Hematopoietic multipotent progenitor cell treated with erythropoietin and hydrocortisone succinate and interleukin-3 and kit ligand, for 8 days (in vitro differentiated cells): Measurements from ENCODE around the gene SLC2A4RG.

ENCODE experiments used
- DNase-seq: peaks from one replicate; pipeline ENCODE4 v3.0.0-alpha.2; 2015

The SLC2A4RG gene

DNA sequence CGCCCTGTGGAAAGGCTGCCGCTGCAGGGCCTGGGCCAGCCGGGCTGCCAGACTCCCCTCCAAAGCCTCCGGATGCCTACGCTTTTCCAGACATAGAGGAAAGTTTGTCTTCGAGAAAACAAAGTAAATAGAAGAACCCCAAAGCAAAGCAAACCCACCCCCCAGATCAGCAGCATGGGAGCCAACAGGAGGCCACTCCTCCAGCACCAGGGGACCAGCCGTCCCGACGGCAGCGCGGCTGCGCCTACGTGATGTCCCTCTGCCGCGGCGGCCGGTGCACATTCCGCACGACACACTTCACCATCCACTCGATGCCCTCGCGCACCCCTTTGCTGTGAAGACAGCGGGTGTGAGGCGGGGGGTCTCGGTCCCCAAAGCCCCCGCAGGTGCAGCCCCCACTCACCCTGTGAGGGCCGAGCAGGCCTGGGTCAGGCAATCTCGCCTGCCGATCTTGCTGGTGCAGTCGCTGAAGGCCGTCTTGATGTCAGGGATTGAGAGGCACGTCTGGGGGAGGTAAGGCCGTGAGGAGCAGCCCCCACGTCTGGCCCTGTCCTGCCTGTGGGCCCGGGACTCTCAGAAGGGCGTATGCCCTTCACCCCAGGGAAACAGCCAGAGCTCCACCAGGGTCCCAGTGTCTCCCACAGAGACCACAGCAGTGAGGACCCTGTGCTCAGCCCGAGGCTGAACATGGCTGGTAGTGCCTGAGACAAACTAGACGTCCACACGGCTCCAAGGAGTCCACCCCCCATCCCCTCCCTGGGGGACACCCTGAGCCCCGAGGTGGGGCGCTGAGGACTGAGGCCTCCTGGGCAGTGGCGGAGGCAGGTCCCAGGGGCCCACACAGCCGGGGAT is 39.2 kb upstream of the SLC2A4RG start:
- DNase-seq, result no peak

DNA sequence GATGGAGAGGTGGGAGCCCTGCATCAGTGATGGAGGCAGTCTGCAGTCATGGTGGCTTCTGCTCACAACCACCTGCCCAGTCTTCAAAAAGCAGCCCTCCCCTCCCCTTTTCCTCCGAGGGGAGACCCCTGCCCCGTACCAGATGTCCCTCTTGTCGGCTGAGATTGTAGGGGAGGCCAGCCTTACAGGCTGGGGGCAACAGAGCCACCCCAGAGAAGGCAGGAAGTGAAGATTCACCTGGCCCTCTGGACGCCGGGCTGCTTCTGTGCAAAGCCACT is 38.6 kb upstream of the SLC2A4RG start:
- DNase-seq, result no peak

DNA sequence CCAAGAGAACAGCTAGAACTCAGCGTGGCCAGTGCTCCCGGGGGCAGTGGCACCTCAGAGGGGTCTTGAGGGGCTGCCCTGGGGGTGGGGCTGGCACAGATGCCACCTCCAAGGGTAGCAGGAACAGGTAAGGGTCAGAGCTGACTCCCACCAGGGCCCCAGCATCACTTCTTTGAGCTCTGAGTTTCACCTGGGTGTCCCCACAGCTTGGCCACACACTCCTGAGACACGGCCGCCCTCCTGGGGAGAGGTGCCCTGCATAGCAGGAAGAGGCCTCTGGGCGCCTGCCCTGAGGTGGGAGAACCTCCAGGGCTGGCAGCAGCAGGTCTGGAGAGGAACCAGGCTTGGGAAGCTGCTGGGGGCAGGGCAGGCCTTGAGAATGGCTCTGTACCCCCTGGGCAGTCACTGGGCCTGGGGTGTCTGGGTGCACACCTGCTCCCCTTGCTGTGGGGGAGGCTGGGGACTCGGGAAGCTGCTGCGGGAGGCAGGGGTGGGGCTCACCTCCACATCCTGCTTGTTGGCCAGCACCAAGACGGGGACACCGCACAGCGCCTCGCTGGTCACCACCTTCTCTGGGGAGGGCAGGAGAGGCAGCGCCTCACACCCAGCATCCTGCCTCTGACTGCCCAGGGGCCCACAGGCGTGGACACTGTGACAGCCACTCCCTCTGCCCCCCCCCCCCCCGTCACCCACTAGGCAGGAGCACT is 38.1 kb upstream of the SLC2A4RG start:
- DNase-seq, result no peak

DNA sequence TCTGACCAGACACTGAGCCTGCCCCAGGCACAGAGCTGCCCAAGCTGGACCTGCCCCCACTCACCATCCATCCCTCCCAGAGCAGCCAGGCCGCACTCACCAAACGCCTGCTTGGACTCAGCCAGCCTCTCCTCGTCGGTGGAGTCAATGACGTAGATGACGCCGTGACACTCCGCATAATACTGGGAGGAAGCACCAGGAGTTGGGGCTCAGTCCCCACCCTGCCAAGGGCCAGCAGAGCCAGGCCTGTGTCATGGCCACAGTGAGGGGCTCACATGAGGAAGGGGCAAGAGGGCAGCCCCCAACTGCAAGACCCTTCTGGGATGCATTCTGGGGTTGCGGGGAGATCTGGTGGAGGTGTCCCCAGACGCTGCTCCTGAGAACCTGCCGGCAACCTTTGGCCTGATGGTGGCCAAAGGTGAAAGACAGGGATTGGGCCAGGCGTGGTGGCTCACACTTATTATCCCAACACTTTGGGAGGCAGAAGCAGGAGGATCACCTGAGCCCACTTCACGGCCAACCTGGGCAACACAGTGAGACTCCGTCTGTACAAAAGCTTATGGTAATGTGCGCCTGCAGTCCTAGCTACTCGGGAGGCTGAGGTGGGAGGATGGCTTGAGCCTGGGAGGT is 37.4 kb upstream of the SLC2A4RG start:
- DNase-seq, result no peak

DNA sequence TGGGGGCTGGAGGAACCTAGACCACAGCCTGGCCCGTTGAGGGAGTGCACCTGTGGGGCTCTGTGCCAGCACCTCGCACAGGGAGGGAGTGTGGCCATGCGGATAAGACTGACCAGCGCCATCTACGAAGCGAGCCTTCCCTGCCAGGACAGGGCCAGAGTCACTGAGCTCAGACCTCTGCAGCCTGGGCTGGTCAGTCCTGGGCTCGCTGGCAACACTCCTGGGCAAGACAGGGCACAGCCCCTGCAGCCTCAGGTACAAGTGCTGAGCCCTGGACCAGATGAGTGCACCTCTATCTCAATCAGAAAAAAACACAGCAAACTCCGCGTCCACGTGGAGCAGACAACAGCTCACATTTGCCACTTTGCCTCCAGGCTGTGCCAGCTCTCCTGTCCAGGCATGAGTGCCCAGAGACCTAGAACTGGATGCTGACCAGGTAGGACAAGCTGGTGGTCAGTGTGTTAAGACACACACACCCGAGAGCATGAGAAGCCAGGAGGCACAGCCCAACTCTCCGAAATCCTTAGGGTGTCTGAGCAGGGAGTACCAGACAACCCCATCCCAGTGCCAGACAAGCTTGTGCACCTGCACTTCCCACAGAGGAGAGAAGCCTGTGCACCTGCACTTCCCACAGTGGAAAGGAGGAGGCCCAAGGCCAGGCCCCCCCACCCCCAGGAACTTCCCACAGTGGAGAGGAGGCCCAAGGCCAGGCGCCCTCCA is 36.7 kb upstream of the SLC2A4RG start:
- no peak for DNase-seq

DNA sequence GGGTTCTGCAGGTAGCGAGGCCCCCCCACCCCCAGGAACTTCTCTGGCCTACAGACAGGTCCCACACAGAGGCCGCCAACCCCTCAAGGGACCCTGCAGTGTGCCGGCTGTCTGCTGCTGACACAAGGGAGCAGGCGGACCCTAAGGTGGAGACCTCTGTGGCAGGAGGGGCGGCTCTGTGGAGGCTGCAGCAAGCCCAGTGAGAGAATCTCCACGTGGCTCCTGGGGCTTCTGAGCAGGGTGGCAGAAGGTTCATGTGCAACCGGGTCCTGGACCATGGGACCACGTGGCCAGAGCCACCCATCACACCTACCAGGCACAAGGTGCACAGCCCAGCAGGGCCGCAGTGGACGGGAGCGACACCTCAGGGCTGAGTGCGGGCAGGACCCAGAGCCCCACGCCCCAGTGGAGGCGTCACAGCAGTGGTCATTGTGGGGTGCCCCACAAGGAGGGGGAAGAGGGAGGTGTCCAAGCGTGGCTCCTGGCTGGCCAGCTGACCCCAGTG is 36.1 kb upstream of the SLC2A4RG start:
- no peak for DNase-seq

DNA sequence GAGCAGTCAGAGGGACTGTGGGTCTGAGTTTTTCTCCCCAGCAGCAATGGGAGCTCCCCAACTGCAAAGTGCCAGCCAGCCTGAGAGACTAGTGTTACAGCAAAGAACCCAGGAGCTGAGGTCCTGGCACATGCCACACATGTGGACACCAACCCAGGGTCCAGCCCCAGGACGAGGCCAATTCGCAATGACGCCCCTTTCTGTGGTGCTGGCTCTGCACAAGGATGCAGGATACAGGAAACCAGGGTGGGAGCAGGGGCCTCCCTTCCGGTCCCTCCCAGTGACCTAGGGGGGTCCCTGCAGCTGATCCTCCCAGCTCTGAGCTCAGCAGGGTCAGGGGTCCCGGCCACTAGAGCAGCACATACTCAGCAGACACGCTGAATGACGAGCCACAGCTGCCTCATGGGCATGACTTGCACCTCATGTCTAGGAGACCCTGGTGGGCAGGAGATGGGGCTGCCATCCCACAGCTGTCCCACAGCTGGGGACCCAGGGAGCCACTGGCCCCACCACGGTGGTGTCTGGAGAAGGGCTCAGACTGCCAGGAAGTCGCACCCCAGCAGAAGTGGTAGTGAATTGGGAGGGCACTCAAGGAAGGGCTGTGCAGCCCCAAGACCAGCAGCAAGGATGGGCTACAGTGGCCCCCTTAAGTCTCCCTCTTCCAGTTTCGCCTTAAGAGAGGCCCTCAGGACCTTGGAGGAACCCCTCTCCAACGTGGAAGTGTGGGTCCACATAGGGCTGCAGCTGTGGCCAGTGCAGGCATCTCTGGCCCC is 35.4 kb upstream of the SLC2A4RG start:
- DNase-seq, result no peak

DNA sequence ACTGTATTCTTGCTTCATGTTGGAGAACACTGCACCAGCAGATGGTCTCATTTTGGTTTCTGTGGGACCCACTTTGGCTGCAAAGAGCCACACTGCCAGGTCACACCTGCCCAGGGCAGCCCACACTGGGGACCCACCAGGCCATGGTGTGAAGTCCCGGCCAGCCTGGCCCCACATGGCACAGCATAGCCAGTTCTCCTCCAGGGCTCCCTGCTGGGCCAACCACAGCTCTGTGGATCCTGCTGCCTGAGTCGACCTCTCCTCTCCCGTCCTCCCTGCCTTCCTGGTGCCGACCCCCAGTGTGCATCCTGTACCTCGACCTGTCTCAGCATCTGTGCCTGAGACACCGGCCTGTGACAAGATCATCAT is 34.8 kb upstream of the SLC2A4RG start:
- no peak for DNase-seq

DNA sequence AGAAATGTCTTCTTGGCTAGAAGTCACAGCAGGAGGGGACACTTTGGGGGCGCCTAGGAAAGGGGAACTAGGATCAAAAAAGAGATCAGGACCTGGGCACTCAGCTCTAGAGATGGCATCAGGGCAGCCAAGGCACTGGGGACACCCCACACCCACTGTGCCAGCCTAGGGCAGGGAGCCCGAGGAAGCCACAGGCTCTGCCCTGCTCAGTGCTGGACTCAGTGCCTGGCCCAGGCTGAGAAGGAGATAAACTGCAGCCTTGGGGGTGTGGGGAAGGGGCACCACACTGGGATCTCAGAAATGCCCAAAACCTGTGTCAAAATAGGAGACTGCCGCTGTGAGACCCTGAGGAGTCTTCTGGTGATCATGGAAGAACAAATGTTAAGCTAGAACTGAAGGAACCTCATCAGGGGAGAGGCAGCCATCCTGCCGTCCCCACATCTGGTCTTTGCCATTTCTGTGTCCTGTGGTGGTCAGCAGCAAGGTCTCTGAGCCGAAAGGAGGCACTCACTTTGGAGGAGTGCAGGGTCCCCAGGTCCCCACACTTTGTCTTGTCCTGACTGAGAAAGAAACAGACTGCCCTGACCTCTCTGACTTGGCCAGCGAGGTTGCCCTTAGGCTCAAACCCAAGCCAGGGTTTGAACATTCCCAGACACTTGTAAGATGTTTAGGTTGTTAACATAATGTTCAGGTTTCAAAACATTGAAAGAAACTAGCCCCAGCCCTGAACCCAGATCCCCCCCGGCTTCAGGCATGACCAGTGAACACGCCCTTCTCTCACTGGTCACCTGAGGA is 34.1 kb upstream of the SLC2A4RG start:
- DNase-seq, result no peak

DNA sequence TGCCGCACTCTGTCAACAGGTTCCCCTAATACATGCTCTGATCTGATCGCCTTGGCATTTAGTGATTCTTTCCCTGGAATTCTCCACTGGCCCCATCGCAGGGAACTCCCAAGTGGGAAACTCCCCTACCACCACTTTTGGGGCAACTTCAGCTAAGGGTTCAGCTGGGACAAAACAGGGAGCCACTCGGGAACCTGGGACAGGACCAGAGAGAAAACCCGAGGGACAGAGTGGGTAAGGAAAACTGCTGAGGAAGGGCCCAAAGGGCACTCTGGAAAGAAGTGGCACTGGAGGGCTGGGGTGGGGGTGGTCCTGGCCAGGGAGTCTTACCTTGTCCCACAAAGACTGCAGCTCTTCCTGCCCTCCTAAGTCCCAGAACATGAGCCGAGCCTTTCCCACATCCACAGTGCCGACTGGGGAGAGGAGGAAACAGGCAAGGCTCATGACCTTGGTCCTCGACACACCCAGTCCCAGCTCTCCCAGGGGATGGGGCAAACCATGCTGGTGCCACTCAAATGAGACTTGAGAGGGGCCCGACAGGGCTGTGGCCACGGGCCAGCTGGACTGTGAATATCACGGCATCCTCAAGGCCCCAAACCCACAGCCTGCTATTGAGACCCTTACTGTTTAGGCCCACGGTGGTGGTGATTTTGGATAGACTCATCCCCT is 33.4 kb upstream of the SLC2A4RG start:
- no peak for DNase-seq

DNA sequence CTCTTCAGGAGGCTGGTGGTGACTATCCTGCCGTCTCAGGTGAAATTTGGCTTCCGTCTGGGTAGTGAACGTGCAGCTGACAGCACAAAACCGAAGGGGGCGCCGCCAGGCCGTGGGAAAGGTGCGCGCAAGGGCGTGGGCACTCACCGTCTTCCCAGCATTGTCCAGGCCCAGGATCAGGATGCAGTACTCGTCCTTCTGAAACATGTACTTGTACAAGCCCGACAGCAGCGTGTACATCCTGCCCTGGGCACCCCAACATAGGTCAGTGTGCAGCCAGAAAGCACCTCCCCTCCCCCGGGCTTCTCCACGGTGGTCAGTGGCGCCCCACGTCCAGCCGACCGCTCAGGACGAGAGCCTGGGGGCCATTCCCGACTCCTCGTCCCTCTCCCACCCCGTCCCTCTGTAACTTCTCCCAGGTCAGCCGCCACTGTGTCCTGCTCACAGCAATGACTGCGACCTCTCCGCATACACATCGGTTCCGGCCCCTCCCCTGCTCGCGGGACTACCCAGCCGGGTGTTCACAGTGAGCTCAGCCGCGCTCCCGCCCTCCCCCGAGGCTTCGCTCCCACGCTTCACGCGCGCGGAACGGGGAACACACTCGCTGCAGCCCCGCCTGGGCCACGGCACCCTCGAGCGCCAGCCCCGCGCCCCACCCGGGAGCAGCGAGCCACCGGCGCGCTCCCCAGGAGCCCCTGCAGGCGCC is 32.6 kb upstream of the SLC2A4RG start:
- peak; percentile 56 for DNase-seq

DNA sequence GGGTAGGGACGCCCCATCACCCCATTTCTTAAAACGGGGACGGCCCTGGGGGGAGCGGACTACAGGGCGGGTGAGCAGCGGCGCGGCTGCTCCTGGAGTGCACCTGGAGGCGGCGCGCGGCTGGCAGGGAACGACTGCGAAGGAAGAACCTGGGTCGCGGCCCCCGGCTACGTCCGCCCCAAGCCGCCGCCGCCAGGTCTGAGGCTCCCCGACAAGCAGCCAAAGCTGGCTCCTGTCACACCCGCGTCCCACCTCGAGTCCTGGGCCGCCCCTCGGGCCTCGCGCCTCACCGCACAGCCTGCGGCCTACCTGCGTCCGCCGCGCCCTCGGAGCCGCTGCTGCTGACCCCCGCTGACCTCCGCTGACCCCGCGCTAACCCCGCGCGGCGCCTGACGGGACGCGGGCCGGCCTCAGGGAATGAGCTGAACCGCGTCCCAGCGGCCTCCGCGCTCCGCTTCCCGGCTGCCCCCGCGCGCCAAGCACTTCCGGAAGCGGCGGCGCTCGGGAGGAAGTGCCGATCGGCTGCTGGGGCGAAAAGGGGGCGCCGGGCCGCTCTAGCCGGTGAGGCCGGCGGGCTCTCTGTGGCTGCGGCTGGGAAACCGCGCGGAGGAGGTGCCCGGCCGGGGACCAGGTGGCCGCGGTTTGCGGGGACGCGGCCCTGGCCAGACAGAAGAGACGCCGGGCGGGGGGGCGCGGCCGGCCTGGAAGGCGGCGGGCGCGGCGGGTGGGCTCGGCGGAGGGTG is 31.8 kb upstream of the SLC2A4RG start, which contains the start of the genes ARFRP1 and ZGPAT:
TSS of gene ARFRP1 (minus strand) at position 419 of the 743 bp plus-strand sequence. CDS start 885 bp downstream, outside the sequence.
TSS of gene ZGPAT (plus strand) at position 482 of the 743 bp plus-strand sequence. CDS start 542 bp downstream, outside the sequence.
- peak; percentile 85 for DNase-seq

DNA sequence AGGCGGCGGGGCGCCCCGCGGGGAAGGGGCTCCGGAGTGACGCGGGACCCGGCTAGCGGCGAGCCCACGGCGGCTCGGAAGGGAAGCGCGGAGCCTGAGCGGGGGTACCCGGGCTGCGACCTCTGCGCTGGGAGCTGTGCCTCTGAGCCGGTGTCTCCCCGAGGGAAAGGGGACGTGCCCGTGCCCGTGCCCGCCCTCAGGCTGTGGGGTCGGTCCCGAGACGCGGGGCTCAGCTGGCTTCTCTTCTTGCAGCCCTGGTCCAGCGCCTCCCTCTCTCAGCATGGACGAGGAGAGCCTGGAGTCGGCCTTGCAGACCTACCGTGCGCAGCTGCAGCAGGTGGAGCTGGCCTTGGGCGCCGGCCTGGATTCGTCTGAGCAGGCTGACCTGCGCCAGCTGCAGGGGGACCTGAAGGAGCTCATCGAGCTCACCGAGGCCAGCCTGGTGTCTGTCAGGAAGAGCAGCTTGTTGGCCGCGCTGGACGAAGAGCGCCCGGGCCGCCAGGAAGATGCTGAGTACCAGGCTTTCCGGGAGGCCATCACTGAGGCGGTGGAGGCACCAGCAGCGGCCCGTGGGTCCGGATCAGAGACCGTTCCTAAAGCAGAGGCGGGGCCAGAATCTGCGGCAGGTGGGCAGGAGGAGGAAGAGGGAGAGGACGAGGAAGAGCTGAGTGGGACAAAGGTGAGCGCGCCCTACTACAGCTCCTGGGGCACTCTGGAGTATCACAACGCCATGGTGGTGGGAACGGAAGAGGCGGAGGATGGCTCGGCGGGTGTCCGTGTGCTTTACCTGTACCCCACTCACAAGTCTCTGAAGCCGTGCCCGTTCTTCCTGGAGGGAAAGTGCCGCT is 31.1 kb upstream of the SLC2A4RG start:
- DNase-seq, result no peak

DNA sequence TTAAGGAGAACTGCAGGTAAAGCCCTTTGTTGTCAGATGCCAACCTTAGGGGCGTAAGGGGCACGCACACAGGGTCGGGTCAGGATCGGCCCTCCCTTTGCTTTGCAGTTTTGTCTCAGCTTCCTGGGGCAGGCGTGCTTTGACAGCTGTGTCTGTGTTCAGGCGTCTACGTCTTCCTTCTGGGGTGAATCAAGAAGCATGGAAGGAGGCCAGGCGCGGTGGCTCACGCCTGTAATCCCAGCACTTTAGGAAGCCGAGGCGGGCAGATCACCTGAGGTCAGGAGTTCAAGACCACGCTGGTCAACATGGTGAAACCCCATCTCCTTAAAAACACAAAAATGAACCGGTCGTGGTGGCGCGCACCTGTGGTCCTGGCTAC is 30.4 kb upstream of the SLC2A4RG start:
- no peak for DNase-seq

DNA sequence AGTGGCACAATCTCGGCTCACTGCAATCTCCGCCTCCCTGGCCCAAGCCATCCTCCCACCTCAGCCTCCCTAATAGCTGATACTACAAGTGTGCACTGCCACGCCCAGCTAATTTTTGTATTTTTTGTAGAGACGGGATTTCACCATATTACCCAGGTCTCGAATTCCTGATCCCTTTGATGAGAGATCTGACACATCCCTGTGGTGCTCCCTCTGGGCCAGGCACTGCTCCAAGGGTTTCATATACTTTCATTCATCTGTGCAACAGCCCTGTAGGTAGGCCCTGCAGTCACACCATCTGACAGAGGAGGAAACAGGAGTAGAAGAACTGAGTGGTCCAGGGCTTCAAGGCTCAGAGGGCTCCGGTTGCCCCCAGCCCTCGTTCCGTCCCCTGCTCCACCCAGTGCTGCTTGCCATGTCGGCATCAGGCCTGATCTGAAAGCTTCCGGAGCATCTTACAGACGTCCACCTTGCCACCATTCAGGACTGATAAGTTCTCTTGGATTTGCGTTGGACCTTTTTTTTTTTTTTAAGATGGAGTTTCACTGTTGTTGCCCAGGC is 28.4 kb upstream of the SLC2A4RG start:
- DNase-seq, result no peak

DNA sequence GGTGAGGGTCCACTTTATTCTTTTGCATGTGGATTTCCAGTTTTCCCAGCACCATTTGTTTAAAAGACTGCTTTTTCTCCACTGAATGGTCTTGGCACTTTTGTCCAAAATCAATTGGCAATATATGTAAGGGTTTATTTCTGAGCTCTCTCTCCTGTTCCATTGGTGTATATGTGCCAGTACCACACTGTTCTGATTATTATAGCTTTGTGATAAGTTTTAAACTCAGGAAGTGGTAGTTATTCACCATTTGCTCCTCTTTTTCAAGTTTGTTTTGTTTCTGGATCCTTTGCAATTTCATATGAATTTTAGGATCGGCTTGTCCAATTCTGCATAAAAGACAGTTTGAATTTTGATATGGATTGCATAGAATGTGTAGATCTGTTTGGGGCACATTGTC is 27.4 kb upstream of the SLC2A4RG start:
- no peak for DNase-seq

DNA sequence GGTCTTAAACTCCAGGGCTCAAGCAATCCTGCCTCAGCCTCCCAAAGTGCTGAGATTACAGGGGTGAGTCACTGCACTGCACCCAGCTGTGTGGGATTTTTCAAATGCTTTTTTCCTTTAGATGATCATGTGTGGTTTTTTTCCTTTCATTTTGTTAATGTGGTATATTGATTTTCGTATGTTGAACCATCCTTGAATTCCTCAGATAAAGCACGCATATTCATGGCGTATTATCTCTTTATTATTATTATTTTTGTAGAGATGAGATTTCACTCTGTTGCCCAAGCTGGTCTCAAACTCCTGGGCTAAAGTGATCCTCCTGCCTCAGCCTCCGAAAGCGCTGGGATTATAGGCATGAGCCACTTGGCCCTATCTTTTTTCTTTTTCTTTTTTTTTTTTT is 24.7 kb upstream of the SLC2A4RG start:
- DNase-seq, result no peak

DNA sequence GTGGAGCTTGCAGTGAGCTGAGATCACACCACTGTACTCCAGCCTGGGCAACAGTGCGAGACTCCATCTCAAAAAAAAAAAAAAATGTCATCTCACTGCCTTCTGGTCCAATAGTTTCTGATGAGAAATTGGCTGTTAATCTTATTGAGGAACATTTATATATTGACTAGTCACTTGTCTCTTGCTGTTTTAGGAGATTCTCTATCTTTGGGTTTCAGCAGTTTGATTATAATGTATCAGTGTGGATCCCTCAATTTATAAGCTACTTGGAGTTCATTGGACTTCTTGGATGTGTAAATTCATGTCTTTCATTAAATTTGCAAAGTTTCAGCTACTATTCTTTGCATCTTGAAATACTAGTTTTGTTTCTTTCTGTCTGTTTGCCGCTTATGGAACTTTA is 20.6 kb upstream of the SLC2A4RG start:
- DNase-seq, result no peak
